ENCODE data around the gene SMCR8.
"Not testable (repeated sequence)": the region's sequence is repeated elsewhere in the genome, so short reads cannot be mapped to it uniquely, and the experiment has no call there.

Gene SMCR8, protein sequence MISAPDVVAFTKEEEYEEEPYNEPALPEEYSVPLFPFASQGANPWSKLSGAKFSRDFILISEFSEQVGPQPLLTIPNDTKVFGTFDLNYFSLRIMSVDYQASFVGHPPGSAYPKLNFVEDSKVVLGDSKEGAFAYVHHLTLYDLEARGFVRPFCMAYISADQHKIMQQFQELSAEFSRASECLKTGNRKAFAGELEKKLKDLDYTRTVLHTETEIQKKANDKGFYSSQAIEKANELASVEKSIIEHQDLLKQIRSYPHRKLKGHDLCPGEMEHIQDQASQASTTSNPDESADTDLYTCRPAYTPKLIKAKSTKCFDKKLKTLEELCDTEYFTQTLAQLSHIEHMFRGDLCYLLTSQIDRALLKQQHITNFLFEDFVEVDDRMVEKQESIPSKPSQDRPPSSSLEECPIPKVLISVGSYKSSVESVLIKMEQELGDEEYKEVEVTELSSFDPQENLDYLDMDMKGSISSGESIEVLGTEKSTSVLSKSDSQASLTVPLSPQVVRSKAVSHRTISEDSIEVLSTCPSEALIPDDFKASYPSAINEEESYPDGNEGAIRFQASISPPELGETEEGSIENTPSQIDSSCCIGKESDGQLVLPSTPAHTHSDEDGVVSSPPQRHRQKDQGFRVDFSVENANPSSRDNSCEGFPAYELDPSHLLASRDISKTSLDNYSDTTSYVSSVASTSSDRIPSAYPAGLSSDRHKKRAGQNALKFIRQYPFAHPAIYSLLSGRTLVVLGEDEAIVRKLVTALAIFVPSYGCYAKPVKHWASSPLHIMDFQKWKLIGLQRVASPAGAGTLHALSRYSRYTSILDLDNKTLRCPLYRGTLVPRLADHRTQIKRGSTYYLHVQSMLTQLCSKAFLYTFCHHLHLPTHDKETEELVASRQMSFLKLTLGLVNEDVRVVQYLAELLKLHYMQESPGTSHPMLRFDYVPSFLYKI

DNA sequence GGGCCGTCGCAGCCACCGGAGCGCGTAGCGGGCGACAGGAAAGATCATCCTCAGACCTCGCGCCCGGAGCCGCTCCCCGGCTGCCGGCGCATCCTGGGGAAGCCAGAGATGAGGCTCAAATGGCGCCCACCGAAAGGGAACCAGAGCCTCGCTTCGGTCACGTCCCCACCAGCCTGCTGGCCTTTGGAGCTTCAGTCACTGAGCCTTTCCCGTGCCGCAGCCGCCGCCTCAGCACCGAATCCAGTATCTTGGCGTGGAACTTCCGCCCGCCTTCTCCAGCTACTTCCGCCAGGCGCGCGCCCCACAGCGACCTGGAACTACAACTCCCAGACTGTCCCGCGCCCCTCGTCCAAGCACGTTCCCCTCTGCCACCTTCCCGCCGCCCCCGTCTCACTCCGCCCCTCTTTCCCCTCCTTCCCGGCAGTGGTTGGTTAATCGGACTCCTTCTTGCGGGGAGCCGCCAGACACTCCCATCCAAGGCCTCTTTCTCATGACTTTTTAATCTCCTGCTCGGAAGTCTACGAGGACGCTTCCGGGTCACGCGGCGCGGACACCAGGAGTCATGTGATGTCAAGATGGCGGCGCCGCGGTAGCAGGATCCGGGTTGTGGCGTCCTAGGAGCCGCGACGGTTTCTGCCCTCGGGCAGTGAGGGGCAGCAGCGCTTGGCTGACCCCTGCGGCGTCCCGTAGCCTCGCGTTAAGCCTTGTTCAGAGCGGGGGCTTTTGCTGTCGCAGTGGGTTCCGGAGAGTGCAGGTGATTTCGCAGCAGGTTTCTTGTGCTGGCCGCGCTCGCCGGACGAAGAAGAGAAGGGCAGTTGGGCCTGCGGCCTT is at the start of gene SMCR8, which contains the start of gene TOP3A:
SMCR8 (plus strand) TSS at position 563 of the 831 bp plus-strand sequence. CDS start 497 bp downstream, outside the sequence.
TOP3A (minus strand) TSS at position 264 of the 831 bp plus-strand sequence; CDS start at position 48, 216 bp downstream.
- peak; percentile 70 for DNase-seq

DNA sequence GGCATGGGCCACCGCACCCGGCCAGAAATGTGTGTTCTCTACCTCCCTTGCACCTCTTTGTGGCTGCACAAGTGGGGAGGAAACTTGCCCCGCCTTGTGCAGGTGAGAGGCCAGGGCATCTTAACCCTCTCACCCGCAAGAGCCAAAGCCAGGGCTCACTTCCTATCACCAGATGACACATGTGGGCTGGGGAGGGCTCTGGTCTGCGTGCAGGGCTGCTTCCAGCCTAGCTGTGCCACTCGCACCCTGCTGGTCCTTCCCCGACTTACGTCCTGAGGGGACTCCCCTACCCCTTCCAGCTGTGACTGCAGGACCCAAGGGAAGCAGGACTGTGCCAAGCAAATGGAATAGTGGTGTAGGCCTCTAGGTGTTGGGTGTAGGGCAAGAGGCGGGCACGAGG is 47.7 kb upstream of the SMCR8 start:
- DNase-seq, result no peak

DNA sequence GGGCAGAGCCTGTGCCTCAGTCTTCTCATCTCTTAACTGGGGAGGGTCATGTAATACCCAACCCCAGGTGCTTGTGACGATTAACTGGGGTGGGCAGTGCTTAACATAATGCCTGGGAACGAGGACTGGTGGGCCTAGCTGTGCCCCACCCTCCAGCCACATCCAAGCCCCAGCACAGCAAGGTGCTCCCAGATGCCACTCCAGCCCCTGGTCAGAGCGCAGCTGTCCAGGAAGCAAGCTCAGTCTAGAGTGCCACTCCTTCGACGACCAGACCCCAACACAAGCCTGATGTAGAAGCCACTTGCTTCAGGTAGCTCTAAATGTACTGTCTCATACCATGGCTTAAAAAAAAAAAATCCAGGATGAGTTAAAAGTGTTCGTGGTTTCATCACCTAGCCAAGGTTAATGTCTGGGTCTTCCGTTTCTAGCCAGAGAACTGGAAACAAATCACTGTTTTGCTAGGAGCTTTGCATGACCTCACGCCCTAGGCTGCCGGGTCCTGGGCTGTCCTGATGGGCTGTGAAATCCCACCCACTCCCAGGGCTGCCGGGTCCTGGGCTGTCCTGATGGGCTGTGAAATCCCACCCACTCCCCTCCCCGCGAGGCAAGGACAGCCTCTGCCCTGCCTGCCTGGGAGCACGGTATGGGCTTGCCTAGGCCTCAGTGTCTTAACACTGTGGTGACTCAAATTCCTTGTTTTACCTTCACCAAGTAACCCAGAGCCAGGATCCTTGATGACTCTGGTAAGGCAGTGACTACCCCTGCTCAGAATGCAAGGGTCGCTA is 47.0 kb upstream of the SMCR8 start:
- DNase-seq, result no peak

DNA sequence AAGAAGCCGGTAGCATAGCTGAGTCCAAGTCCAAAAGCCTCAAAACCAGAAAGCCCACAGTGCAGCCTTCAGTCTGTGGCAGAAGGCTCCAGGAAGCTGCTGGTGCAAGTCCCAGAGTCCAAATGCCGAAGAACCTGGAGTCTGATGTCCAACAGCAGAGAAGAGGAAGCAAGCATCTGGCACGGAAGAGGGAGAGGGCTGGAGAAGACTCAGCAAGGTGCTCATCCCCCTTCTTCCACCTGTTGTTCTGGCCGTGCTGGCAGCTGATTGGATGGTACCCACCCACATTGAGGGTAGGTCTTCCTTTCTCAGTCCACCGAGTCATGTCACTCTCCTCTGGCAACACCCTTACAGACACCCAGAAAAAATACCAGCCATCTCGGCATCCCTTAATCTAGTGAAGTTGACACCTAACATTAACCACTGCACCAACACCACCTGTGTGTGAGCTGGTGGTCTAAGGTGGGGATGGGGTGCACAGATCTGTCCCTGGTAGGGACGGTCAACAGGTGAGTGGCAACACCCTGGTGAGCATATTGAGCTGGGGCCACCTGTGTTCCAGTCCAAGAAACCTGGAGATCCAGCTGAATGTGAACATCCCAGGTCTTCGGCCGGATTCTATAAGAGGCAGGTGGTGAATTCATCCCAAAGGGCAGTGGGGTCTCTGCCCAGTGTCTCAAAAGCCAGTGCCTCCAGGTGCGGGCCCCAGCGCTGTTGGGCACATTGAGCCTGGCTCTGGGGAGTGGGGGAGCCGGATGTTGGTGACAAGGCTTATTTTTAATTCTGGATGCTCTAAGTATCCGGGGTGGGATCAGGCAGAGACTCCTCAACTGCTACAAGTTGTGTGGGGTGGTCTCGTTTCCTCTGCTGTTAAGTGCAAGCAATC is 44.8 kb upstream of the SMCR8 start:
- no peak for DNase-seq

DNA sequence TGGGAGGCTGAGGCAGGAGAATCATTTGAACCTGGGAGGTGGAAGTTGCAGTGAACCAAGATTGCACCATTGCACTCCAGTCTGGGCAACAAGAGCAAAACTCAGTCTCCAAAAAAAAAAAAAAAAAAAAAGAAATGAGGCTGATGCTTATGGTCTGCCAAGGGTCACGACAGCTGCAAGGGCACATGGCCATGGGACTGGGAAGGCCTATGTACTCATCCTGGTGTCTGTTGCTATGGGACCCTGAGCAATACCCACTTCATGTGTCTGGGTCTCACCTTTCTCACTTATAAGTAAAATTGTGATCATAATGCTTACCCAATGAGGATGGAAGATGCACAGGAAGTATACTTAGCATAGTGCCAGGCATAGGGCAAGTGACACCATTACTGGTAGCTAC is 38.0 kb upstream of the SMCR8 start:
- DNase-seq, result no peak

DNA sequence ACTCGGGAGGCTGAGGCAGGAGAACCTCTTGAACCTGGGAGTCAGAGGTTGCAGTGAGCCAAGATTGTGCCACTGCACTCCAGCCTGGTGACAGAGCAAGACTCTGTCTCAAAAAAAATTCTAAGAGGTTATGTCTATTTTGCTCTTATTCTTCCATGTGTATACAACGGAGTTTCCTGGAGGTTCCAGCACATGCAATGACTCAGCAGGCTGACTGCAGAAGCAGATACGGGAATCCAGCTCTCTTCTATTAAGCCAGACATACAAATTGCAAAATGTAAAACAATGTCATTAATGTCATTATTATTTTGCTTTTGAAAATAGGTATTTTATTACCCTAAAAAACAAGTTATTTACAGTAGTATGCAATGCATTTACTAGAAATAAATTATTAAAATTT is 36.2 kb upstream of the SMCR8 start:
- no peak for DNase-seq

DNA sequence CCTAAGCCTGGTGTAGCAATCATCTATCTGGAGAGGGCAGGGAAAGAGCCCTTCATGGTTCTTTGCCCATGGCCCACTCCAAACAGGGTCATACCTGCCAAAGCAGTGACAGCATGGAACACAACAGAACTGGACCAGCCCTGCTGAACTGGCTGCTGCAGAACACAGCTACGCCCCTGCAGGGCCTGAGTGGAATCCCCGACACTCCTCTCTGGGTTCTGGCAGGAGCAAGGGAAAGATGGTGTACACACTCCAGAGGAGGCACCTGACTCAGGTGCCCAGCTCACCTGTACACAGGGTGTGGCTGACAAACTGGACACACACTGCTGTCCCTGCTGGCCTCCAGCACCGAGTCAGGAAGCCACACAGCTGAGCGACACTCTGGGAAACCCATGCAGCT is 34.8 kb upstream of the SMCR8 start:
- DNase-seq, result no peak

DNA sequence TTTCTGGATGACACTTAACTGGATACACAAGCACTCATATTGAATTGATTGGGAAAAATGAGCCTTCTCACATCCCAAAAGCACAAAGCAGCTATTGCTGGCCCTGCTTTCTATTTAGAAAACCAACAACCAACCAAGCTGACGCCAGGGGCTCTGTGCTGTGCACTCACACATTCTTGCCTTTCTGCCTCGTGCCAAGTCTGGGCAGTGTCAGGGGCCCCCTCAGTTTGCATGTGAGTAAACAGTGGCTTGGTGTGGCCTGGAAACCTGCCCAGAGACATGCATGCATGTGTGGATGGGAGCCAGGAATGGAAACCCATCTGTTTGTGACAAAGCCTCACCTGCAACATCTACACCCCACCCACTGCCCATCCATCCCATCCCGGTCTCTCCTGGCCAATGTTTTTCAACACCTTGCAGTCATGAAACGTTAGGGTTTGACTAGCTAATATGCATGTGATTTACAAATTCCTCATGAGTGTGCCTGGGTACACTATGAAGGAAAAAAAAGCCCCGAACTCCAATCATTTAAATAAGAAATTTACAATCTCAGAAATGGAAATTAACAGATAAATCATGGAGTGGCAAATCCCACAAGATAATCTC is 34.2 kb upstream of the SMCR8 start:
- DNase-seq, result no peak

DNA sequence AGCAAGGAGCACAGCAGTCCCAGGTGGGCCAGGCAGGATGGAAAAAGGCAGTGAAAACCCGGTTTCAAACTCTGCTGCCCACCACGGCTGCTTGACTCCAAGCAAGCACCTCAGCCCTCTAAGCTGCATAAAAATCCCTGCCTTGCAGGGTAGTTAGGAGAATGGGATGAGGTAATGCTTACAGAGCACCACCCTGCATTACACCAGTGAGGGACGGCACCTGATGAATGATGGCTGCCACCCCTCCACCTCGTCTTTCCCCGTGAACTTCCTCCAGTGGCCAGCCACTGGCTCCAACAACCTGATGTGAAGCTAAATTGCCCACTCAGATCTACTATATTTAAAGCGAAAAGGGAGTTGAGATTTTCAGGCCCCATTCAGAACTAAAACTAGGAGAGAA is 33.3 kb upstream of the SMCR8 start:
- no peak for DNase-seq

DNA sequence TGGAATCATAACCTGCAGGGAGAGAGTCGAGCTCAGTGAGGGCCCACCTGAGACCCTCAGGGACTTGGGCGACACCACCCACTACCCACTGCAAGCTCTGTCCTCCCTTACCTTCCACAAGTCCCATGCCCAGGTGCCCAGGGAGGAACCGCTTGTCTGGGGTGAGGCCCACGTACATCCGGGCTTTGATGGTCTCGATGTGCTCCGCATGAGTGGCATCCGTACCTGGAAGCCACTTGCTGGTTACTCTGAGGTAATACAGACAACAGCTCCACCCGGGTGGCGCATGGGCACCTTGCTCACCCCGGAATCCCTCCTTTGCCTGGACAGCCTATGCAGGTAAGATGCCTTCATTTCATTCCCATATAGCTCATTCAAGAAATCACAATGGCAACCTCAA is 29.8 kb upstream of the SMCR8 start:
- no peak for DNase-seq

DNA sequence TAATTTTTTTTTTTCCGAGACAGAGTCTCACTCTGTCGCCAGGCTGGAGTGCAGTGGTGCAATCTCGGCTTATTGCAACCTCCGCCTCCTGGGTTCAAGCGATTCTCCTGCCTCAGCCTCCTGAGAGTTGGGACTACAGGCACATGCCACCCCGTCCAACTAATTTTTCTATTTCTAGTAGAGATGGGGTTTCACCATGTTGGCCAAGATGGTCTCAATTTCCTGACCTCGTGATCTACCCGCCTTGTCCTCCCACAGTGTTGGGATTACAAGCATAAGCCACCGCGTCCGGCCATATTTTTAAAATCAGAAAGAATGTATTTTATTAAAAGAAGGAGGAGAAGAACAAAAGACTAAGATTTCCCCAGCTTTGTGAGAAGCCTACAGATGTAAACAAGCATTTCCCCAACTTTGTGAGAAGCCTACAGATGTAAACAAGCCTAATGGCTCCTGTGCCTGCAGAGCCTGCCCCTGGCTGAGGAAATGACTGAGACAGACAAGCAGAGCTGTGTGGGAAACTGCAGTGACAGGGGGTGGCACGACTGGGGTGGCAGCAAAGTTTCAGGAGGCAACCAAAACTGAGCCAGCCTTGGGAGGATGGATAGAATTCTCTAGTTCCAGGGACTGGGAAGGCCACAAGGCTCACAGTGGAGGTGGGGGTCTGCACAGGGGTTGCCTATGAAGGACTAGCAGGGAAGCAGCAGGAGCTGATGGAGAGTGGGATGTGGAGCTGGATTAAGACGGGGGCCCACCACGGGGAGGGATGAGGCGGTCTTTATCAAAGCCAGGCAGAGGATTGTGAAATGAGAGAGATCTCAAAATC is 23.2 kb upstream of the SMCR8 start:
- DNase-seq, result no peak

DNA sequence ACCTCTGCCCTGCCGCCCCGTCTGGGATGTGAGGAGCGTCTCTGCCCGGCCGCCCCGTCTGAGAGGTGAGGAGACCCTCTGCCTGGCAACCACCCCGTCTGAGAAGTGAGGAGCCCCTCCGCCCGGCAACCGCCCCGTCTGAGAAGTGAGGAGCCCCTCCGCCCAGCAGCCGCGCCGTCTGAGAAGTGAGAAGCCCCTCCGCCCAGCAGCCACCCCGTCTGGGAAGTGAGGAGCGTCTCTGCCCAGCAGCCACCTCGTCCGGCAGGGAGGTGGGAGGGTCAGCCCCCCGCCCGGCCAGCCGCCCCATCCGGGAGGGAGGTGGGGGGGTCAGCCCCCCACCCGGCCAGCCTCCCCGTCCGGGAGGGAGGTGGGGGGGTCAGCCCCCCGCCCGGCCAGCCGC is 17.0 kb upstream of the SMCR8 start:
- DNase-seq, result not testable (repeated sequence)

DNA sequence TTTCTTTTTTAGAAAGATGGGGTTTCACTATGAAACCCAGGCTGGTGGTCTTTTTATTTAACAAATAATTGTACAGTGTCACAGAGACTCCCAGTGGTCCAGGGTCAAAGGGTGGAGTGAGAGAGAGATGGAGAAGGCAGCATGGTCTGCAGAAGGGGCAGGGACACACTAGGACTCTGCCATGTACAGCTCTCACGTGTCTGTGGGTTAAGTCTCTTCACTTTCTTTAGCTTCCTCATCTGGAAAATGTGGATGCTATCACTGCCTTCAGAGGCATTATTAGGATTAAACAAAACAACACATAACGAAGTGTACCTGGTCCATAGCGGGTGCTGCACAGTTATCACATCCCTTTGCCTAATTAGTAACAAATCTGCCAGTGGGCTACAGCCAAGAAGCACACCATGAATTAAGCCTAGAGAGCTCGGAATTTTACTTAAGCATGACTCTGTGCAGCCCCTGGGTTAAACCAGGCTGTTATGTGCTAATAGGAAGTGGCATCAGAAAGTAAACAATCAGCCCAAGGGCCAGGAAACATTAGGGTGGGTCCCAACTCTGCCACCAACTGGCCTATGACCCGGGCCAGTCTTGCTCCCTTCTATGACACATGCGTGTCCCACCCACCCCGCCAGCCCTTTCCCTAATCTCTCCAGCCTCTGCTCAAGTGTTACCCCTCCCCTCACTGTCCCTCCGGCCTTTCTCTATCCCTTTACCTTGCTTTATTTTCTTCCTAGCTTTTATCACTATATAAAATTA is 14.2 kb upstream of the SMCR8 start:
- DNase-seq, result no peak

DNA sequence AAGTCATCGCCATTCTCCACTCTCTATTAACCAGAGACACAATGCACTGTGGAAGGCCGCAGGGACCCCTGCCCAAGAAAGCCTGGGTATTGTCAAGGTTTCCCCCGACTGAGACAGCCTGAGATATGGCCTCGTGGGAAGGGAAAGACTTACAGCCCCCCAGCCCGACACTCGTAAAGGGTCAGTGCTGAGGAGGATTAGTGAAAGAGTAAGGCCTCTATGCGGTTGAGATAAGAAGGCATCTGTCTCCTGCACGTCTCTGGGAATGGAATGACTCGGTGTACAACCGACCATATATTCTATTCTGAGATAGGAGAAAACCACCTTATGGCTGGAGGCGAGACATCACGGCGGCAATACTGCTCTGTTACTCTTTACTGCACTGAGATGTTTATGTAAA is 11.9 kb upstream of the SMCR8 start:
- not testable (repeated sequence) for DNase-seq

DNA sequence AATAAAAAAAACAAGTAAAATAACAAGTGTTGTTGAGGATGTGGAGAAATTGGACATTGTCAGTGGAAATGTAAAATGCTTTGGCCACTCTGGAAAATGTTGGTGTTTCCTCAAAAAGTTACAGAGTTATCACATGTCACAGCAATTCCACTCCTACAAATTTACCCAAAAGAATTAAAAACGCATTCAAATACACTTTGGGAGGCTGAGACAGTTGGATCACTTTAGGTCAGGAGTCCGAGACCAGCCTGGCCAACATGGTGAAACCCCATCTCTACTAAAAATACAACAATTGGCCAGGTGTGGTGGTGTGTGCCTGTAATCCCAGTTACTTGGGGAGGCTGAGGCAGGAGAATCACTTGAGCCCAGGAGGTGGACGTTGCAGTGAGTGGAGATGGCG is 5.9 kb upstream of the SMCR8 start:
- DNase-seq, result no peak

DNA sequence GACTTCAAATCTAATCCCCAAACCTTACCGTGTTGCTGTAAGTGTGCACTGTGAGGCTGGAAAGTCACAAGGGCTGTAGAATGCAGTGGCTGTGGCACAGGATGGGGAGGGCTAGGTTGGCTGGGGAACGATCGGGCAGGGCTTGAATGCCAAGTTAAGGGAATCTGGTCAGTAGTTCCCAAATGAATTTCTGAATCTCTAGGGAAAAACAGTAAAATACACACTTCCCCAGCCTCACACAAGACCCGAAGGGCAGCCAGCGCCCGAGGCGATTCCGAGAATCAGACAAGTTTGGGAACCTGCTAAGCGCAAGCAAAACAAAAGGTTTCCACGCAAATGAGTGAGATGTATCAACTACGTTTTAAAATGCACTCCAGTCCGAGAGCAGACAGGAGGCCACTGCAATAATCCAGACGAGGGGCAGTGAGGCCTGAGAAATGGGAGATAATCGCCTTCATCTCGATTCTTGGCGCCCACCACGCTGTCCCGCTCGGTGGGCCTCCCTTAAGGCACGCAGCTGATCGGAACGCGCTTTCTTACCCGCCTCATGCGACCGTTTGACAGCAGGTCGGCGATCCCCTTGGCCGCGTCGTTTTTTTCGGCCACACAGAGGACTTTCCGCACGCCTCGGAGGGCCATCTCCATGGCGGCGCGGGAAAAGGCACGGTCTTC is 898 bp upstream of the SMCR8 start:
- no peak for DNase-seq

DNA sequence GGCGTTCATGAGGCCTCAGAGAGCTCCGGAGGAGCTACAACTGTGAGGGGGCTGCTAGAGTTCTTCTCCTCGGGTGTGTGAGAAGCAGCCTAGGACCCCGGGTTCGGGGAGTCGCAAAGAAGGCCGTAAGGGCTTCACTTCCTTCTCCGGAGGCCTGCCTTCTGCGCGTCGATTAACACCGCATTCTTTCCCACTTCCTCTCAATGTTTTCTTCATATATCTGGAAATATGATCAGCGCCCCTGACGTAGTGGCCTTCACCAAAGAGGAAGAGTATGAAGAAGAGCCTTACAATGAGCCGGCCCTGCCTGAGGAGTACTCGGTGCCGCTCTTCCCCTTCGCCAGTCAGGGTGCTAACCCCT is 449 bp downstream of the SMCR8 start:
- no peak for DNase-seq

DNA sequence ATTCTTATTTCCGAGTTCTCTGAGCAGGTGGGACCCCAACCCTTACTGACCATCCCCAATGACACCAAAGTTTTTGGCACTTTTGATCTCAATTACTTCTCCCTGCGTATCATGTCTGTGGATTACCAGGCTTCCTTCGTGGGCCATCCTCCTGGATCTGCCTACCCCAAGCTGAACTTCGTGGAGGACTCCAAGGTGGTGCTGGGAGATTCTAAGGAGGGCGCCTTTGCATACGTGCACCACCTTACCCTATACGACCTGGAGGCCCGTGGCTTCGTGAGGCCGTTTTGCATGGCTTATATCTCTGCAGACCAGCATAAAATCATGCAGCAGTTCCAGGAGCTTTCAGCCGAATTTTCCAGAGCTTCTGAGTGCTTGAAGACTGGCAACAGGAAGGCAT is 868 bp downstream of the SMCR8 start:
- DNase-seq, result no peak
